H9 (cell line): ENCODE results near the gene NDST1. TPM values are rescaled to one million over a fixed set of nuclear protein-coding genes. Genes with fewer than 3 reads are reported as not detected.

Source experiments
- DNase-seq: peaks from one replicate; pipeline ENCODE4 v3.0.0-alpha.2; 2017
- H2AFZ ChIP-seq: one replicate; pipeline ENCODE4 v1.6.1; 2013; ENCODE audit warnings: mild to moderate bottlenecking, low read length, control low read depth, moderate library complexity
- H2AK5ac ChIP-seq: 2 replicates; pipeline ENCODE4 v1.6.1; 2013; ENCODE audit warnings: low read length, control low read depth, mixed read lengths; ENCODE audit not compliant: insufficient read length
- H2BK120ac ChIP-seq: one replicate; pipeline ENCODE4 v1.6.1; 2013; ENCODE audit warnings: low read depth, mild to moderate bottlenecking, low read length, control low read depth, inconsistent platforms; ENCODE audit not compliant: poor library complexity, severe bottlenecking
- H2BK12ac ChIP-seq: 2 replicates; pipeline ENCODE4 v1.6.1; 2013; ENCODE audit warnings: low read length, control low read depth, mixed read lengths, low read depth; ENCODE audit not compliant: insufficient read length
- H2BK15ac ChIP-seq: 2 replicates; pipeline ENCODE4 v1.6.1; 2013; ENCODE audit warnings: low read depth, low read length, control low read depth
- H2BK20ac ChIP-seq: one replicate; pipeline ENCODE4 v1.6.1; 2013; ENCODE audit warnings: low read depth, mild to moderate bottlenecking, low read length, control low read depth, inconsistent platforms; ENCODE audit not compliant: poor library complexity, severe bottlenecking
- H2BK5ac ChIP-seq: 2 replicates; pipeline ENCODE4 v1.6.1; 2013; ENCODE audit warnings: low read length, control low read depth, mixed read lengths; ENCODE audit not compliant: insufficient read length
- H3K14ac ChIP-seq: 2 replicates; pipeline ENCODE4 v1.6.1; 2013; ENCODE audit warnings: low read length, control low read depth; ENCODE audit not compliant: insufficient read depth
- H3K18ac ChIP-seq: 2 replicates; pipeline ENCODE4 v1.6.1; 2013; ENCODE audit warnings: low read depth, mild to moderate bottlenecking, mixed read lengths, low read length, control low read depth; ENCODE audit not compliant: insufficient read length
- H3K23ac ChIP-seq: 2 replicates; pipeline ENCODE4 v1.6.1; 2013; ENCODE audit warnings: low read length, control low read depth, mixed read lengths, low read depth; ENCODE audit not compliant: insufficient read length
- H3K23me2 ChIP-seq: 2 replicates; pipeline ENCODE4 v1.6.1; 2013; ENCODE audit warnings: low read depth, mild to moderate bottlenecking, mixed read lengths, low read length, control low read depth; ENCODE audit not compliant: insufficient read length, poor library complexity, severe bottlenecking
- H3K27ac ChIP-seq: 2 replicates; pipeline ENCODE4 v1.5.1; 2013; ENCODE audit warnings: low read length, control low read depth, mixed read lengths, low read depth; ENCODE audit not compliant: insufficient read length
- H3K27me3 ChIP-seq: 2 replicates; pipeline ENCODE4 v1.6.1; 2013; ENCODE audit warnings: low read length, control low read depth, inconsistent platforms; ENCODE audit not compliant: insufficient read depth
- H3K4ac ChIP-seq: 2 replicates; pipeline ENCODE4 v1.6.1; 2013; ENCODE audit warnings: low read depth, mild to moderate bottlenecking, control low read depth, inconsistent platforms, low read length, moderate library complexity
- H3K4me1 ChIP-seq: 2 replicates; pipeline ENCODE4 v1.6.1; 2013; ENCODE audit warnings: low read length, control low read depth, inconsistent platforms; ENCODE audit not compliant: insufficient read depth
- H3K4me2 ChIP-seq: 2 replicates; pipeline ENCODE4 v1.6.1; 2013; ENCODE audit warnings: low read length, control low read depth, mixed read lengths; ENCODE audit not compliant: insufficient read length, insufficient read depth
- H3K56ac ChIP-seq: 2 replicates; pipeline ENCODE4 v1.6.1; 2013; ENCODE audit warnings: low read depth, mild to moderate bottlenecking, mixed read lengths, low read length, control low read depth; ENCODE audit not compliant: insufficient read length
- H3K79me1 ChIP-seq: 2 replicates; pipeline ENCODE4 v1.6.1; 2013; ENCODE audit warnings: low read depth, mild to moderate bottlenecking, moderate library complexity, low read length, control low read depth, inconsistent platforms; ENCODE audit not compliant: insufficient read depth, poor library complexity, severe bottlenecking
- H3K79me2 ChIP-seq: 2 replicates; pipeline ENCODE4 v1.6.1; 2013; ENCODE audit warnings: low read length, control low read depth, inconsistent platforms; ENCODE audit not compliant: insufficient read depth
- H3K9ac ChIP-seq: 2 replicates; pipeline ENCODE4 v1.6.1; 2013; ENCODE audit warnings: low read length, control low read depth, mixed read lengths; ENCODE audit not compliant: insufficient read length; ENCODE audit errors: extremely low read depth
- H3K9me3 ChIP-seq: one replicate; pipeline ENCODE4 v1.6.1; 2013; ENCODE audit warnings: low read depth, low read length, inconsistent platforms; ENCODE audit not compliant: control insufficient read depth
- H3T11ph ChIP-seq: one replicate; pipeline ENCODE4 v1.6.1; 2013; ENCODE audit warnings: mild to moderate bottlenecking, low read length, control low read depth, inconsistent platforms
- H4K20me1 ChIP-seq: one replicate; pipeline ENCODE4 v1.6.1; 2013; ENCODE audit not compliant: control insufficient read depth, insufficient read length, insufficient read depth
- H4K5ac ChIP-seq: 2 replicates; pipeline ENCODE4 v1.6.1; 2013; ENCODE audit warnings: low read depth, mild to moderate bottlenecking, mixed read lengths, low read length, control low read depth; ENCODE audit not compliant: insufficient read length
- H4K8ac ChIP-seq: replicated peaks from 2 replicates; pipeline ENCODE4 v1.6.1; 2013; ENCODE audit warnings: low read length, control low read depth, mixed read lengths, low read depth; ENCODE audit not compliant: insufficient read length
- H4K91ac ChIP-seq: 2 replicates; pipeline ENCODE4 v1.6.1; 2013; ENCODE audit warnings: low read depth, mild to moderate bottlenecking, moderate library complexity, mixed read lengths, low read length, control low read depth; ENCODE audit not compliant: insufficient read length
- H3K27ac Mint-ChIP-seq, 3 experiments: 2 replicates in 2 of 3; 3 replicates in 1 of 3; pipeline ENCODE4 v1.8.0; 2020 to 2021; ENCODE audit warnings: mixed read lengths in 3 of 3, mild to moderate bottlenecking in 1 of 3, moderate library complexity in 1 of 3
- H3K27me3 Mint-ChIP-seq: 2 replicates; pipeline ENCODE4 v1.8.0; 2021; ENCODE audit warnings: low read depth, mild to moderate bottlenecking, moderate library complexity, mixed read lengths
- H3K36me3 Mint-ChIP-seq, 3 experiments: 2 replicates in 2 of 3; 3 replicates in 1 of 3; pipeline ENCODE4 v1.8.0; 2020 to 2021; ENCODE audit warnings: low read depth in 3 of 3, mixed read lengths in 3 of 3; ENCODE audit not compliant: insufficient read depth in 1 of 3
- H3K4me1 Mint-ChIP-seq, 2 experiments: 2 replicates each; pipeline ENCODE4 v1.8.0; 2020; ENCODE audit warnings: mixed read lengths in 2 of 2
- H3K4me3 Mint-ChIP-seq, 2 experiments: 2 replicates in 1 of 2; 3 replicates in 1 of 2; pipeline ENCODE4 v1.8.0; 2020 to 2021; ENCODE audit warnings: mild to moderate bottlenecking in 2 of 2, mixed read lengths in 2 of 2, moderate library complexity in 1 of 2
- H3K9me3 Mint-ChIP-seq, 2 experiments: 2 replicates in 1 of 2; 3 replicates in 1 of 2; pipeline ENCODE4 v1.8.0; 2020; ENCODE audit warnings: mild to moderate bottlenecking in 2 of 2, mixed read lengths in 2 of 2, moderate library complexity in 1 of 2
- WGBS: extraction: QIAGEN DNeasy Blood & Tissue Kit; methylation state at CpG from one replicate; pipeline ENCODE4 v1.1.7; 2013; ENCODE audit warnings: missing lambda C conversion rate, low lambda C conversion rate, mixed read lengths; ENCODE audit not compliant: insufficient read length; ENCODE audit errors: extremely low coverage; 5-methylcytosine and 5-hydroxymethylcytosine counted together
- total RNA-seq: library from RNA; stranded (reverse); gene quantifications from 2 replicates; pipeline ENCODE4 v1.2.1, GENCODE V29; 2021
- TF ChIP-seq, protein P1 (sequence below): fragments of 200-600 bp; sonication (generic); conservative IDR thresholded peaks from 3 replicates; pipeline ENCODE4 v1.8.0; 2021; ENCODE audit warnings: antibody characterized with exemption, mild to moderate bottlenecking

Gene NDST1
- total RNA-seq, 1 experiment from 2014 or later = 65.5 TPM

- H3K27me3 ChIP-seq = no peaks in the 10 kb centered on the region
- H3K18ac ChIP-seq = no peak overlapping the region
- no peak overlapping the region for H3K9ac ChIP-seq
- H4K20me1 ChIP-seq = no peaks in the 10 kb centered on the region
- H3T11ph ChIP-seq = no peak overlapping the region
- H3K4me2 ChIP-seq = no peak overlapping the region
- Mint-ChIP-seq H3K4me3 (no peak overlapping the region), H3K27ac (no peak overlapping the region), H3K36me3 (peaks cover 0 to 11% (median 0%) of the 10 kb centered on the region in 3 experiments; a peak in 3 of 7 replicates), H3K27me3 (no peaks in the 10 kb centered on the region), H3K9me3 (no peaks in the 10 kb centered on the region), H3K4me1 (peaks cover 55 to 63% of the 10 kb centered on the region in 2 experiments)
- H2AK5ac ChIP-seq = no peak overlapping the region
- H2BK120ac ChIP-seq = no peak overlapping the region
- no peak overlapping the region for H3K4ac ChIP-seq
- H2BK15ac ChIP-seq = no peak overlapping the region
- no peak for DNase-seq
- H3K14ac ChIP-seq = no peak overlapping the region
- WGBS = no CpG with 5 or more reads among the region's 8 CpGs
- H3K23ac ChIP-seq = no peak overlapping the region
- H4K8ac ChIP-seq = no peak overlapping the region
- no peak overlapping the region for H3K56ac ChIP-seq
- TF ChIP-seq, protein P1, sequence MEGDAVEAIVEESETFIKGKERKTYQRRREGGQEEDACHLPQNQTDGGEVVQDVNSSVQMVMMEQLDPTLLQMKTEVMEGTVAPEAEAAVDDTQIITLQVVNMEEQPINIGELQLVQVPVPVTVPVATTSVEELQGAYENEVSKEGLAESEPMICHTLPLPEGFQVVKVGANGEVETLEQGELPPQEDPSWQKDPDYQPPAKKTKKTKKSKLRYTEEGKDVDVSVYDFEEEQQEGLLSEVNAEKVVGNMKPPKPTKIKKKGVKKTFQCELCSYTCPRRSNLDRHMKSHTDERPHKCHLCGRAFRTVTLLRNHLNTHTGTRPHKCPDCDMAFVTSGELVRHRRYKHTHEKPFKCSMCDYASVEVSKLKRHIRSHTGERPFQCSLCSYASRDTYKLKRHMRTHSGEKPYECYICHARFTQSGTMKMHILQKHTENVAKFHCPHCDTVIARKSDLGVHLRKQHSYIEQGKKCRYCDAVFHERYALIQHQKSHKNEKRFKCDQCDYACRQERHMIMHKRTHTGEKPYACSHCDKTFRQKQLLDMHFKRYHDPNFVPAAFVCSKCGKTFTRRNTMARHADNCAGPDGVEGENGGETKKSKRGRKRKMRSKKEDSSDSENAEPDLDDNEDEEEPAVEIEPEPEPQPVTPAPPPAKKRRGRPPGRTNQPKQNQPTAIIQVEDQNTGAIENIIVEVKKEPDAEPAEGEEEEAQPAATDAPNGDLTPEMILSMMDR = no peak
- H3K27ac ChIP-seq = no peak overlapping the region
- peaks cover 2% of the 10 kb centered on the region for H3K79me1 ChIP-seq
- no peak overlapping the region for H2AFZ ChIP-seq
- H2BK5ac ChIP-seq = no peak overlapping the region
- no peaks in the 10 kb centered on the region for H3K23me2 ChIP-seq
- peaks cover 10% of the 10 kb centered on the region; the same call in 1 of the 2 replicates for H3K79me2 ChIP-seq
- no peak overlapping the region for H2BK12ac ChIP-seq
- no peak overlapping the region for H2BK20ac ChIP-seq
- H4K5ac ChIP-seq = no peak overlapping the region
- no peaks in the 10 kb centered on the region for H3K9me3 ChIP-seq
- no peaks in the 10 kb centered on the region; the same call in 1 of the 2 replicates for H3K4me1 ChIP-seq
- H4K91ac ChIP-seq = no peak overlapping the region
Observed at GRCh38 chr5:150505041-150505511, 2.9 kb upstream of the NDST1 start.
